MCF 10A (cell line): Measurements from ENCODE around the gene FKBP1B. TPM values are rescaled to one million over a fixed set of nuclear protein-coding genes. Genes with fewer than 3 reads are reported as not detected.
A peak's percentile ranks its signal among the peaks of the same experiment; 100 is the strongest.

Source experiments
- BruUV-seq: library from RNA; stranded (reverse); fragments of 400-500 nt; replicated peaks from 2 replicates; lab custom pipeline; 2021; lab: Mats Ljungman, UMichigan
- CTCF ChIA-PET: fragments of 300-600 bp; sonication (Branson Sonifier 250); formaldehyde crosslinking; extraction: SDS; loops from one replicate; lab custom pipeline; 2021; ENCODE audit warnings: antibody characterized with exemption, inconsistent platforms; lab: Yijun Ruan, JAX
- POLR2A ChIA-PET: fragments of 300-600, 350-650 bp; sonication (Branson Sonifier 250); formaldehyde crosslinking; extraction: SDS; loops from one replicate; lab custom pipeline; 2020; ENCODE audit warnings: antibody characterized with exemption, inconsistent platforms; lab: Yijun Ruan, JAX
- DNase-seq: peaks from one replicate; pipeline ENCODE4 v3.0.0-alpha.2; 2018; ENCODE audit not compliant: unreplicated experiment
- H3K27ac Mint-ChIP-seq: one replicate; pipeline ENCODE4 v1.8.0; 2022; ENCODE audit warnings: mild to moderate bottlenecking, low read depth, mixed read lengths; ENCODE audit not compliant: unreplicated experiment
- H3K27me3 Mint-ChIP-seq: one replicate; pipeline ENCODE4 v1.8.0; 2022; ENCODE audit warnings: mixed read lengths; ENCODE audit not compliant: insufficient read depth, unreplicated experiment
- H3K36me3 Mint-ChIP-seq: one replicate; pipeline ENCODE4 v1.8.0; 2022; ENCODE audit warnings: mild to moderate bottlenecking, moderate library complexity, mixed read lengths; ENCODE audit not compliant: insufficient read depth, unreplicated experiment
- H3K4me1 Mint-ChIP-seq: one replicate; pipeline ENCODE4 v1.8.0; 2022; ENCODE audit warnings: mixed read lengths; ENCODE audit not compliant: insufficient read depth, unreplicated experiment
- H3K4me3 Mint-ChIP-seq: one replicate; pipeline ENCODE4 v1.8.0; 2022; ENCODE audit warnings: mild to moderate bottlenecking, moderate library complexity, mixed read lengths; ENCODE audit not compliant: unreplicated experiment
- H3K9me3 Mint-ChIP-seq: one replicate; pipeline ENCODE4 v1.8.0; 2022; ENCODE audit warnings: mixed read lengths; ENCODE audit not compliant: unreplicated experiment
- CTCF ChIP-seq: fragments of 200-600 bp; IDR thresholded peaks from one replicate; pipeline ENCODE4 v1.8.0; 2022; ENCODE audit warnings: antibody characterized with exemption, mild to moderate bottlenecking; ENCODE audit not compliant: unreplicated experiment
- intact Hi-C: fragments of 100-400 bp; cut with micrococcal nuclease; formaldehyde crosslinking; loops from 2 replicates; pipeline ENCODE4 v1.14.1; 2022
- total RNA-seq: library from RNA; stranded (reverse); gene quantifications from 2 replicates; pipeline ENCODE4 v1.2.3, GENCODE V29; 2022

The FKBP1B gene
- total RNA-seq, 1 experiment from 2014 or later: 1.7 TPM

DNA sequence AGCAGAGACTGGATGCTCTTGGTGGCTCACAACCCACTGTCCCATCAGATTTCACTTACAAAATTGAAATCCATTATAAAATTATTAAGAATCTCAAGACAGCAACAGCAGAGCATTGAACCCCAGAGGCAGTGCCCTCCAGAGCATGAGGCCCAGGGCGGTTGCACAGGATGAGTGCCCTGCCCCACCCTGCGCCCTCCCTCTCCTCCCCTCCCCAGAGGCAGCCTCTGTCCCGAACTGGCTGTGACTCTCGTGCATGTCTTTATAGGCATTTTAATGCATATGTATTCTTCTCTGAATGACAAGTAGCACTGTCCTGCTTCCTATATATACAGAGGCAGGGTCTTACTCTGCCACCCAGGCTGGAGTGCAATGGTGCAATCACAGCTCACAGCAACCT lies 29.3 kb upstream of the FKBP1B start:
- H3K9me3 Mint-ChIP-seq: no peaks in the 10 kb centered on the region
- intact Hi-C loops: no loop called here
- POLR2A ChIA-PET: interaction anchor here (2.2 kb wide), 1 partner anchor 64 kb away, joined by 6 read pairs; the partner anchor contains the start of gene TP53I3

DNA sequence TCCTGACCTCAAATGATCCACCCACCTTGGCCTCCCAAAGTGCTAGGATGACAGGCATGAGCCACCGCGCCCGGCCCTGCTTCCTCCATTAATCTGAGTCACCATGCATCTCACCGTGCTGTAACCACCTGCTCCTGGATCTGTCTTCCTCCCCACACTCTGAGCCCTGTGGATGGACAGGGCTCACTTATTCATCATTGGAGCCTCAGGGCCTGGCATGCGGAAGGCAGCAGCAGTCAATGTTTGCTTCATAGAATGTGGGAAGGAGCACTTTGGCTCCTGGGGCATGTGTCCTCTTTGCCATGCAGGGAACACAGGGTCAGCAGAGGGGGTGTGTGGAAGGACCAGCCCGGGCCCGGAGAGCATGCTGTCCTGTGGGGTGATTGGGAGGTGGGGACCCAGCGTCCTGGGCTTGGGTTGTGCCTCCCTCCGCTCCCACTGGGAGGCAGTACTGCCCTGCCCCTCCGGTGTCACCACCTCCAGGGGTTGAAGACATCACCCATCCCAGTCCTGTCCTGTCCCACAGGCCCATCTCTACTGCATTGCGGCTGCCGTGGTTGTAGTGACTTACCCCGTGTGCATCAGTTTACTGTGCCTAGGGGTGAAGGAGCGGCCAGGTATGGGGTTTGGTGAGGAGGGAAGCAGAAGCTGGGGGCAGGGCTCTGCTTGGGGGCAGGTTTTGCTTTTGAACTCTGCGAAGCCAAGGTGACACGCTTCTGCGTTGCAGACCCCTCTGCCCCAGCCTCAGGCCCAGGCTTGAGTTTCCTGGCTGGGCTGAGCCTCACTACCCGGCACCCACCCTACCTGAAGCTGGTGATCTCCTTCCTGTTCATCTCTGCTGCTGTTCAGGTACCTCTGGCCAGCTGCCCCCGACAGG lies 28.2 kb upstream of the FKBP1B start:
- intact Hi-C loops: loop anchor here (1.0 kb wide), 3 partner anchors 40 to 361 kb away; partner anchors contain the start of gene TP53I3
- Mint-ChIP-seq H3K4me3 (no peak overlapping the region), H3K4me1 (peaks cover 14% of the 10 kb centered on the region), H3K27ac (peak overlapping the region; percentile 38), H3K9me3 (no peaks in the 10 kb centered on the region), H3K36me3 (no peaks in the 10 kb centered on the region), H3K27me3 (no peaks in the 10 kb centered on the region)
- DNase-seq: peak; percentile 79
- ChIA-PET POLR2A (interaction anchor here (0.7 to 2.2 kb wide), 2 partner anchors 62 to 121 kb away, joined by 3 to 6 read pairs; partner anchors contain the start of gene TP53I3), CTCF (no interaction called here)
- BruUV-seq: no TSS peak
- peak; percentile 51 for TF ChIP-seq CTCF

More for the DNA sequence above, 29.3 kb upstream of the FKBP1B start:
- no peak for TF ChIP-seq CTCF
- H3K4me1 Mint-ChIP-seq: peaks cover 21% of the 10 kb centered on the region
- H3K27ac Mint-ChIP-seq: peak overlapping the region; percentile 38
- H3K27me3 Mint-ChIP-seq: no peaks in the 10 kb centered on the region
- H3K36me3 Mint-ChIP-seq: no peaks in the 10 kb centered on the region
- CTCF ChIA-PET: no interaction called here
- no peak overlapping the region for H3K4me3 Mint-ChIP-seq
- BruUV-seq: no TSS peak
- no peak for DNase-seq

- Mint-ChIP-seq H3K27me3 (no peaks in the 10 kb centered on the region), H3K36me3 (no peaks in the 10 kb centered on the region), H3K9me3 (no peaks in the 10 kb centered on the region), H3K4me3 (no peak overlapping the region), H3K27ac (no peak overlapping the region), H3K4me1 (peaks cover 12% of the 10 kb centered on the region)
- TF ChIP-seq CTCF: no peak
- intact Hi-C loops: no loop called here
- ChIA-PET POLR2A (interaction anchor here (0.7 to 2.2 kb wide), 2 partner anchors 61 to 122 kb away, joined by 3 to 6 read pairs; partner anchors contain the start of gene TP53I3), CTCF (no interaction called here)
- no peak for DNase-seq
- no TSS peak for BruUV-seq
Observed at GRCh38 chr2:24022324-24022974, 27.1 kb upstream of the FKBP1B start.
